HepG2 (cell line): ENCODE measurements around the gene ID3. TPM values are rescaled to one million over a fixed set of nuclear protein-coding genes. Genes with fewer than 3 reads are reported as not detected.

Source experiments
- HNF4A ChIP-seq: sonication (generic); formaldehyde crosslinking; IDR thresholded peaks from 2 replicates; pipeline ENCODE4 v1.4.0; 2020; ENCODE audit warnings: missing genetic modification reagents
- MBNL3 ChIP-seq: fragments of 250-450 bp; sonication (Bioruptor Pico); conservative IDR thresholded peaks from 2 replicates; pipeline ENCODE4 v1.8.0; 2022; ENCODE audit warnings: mild to moderate bottlenecking, inconsistent platforms
- MTA3 ChIP-seq: sonication (generic); formaldehyde crosslinking; IDR thresholded peaks from 2 replicates; pipeline ENCODE4 v1.4.0; 2020; ENCODE audit warnings: missing genetic modification reagents
- PAXIP1 ChIP-seq: sonication (generic); formaldehyde crosslinking; conservative IDR thresholded peaks from 2 replicates; pipeline ENCODE4 v1.4.0; 2020; ENCODE audit warnings: mild to moderate bottlenecking, missing genetic modification reagents, moderate library complexity
- PBX3 ChIP-seq: sonication (generic); formaldehyde crosslinking; IDR thresholded peaks from 2 replicates; pipeline ENCODE4 v1.8.1; 2023; ENCODE audit warnings: missing genetic modification reagents, inconsistent platforms, borderline replicate concordance
- POGZ ChIP-seq: sonication (generic); formaldehyde crosslinking; IDR thresholded peaks from 2 replicates; pipeline ENCODE4 v1.4.0; 2020; ENCODE audit warnings: mild to moderate bottlenecking, missing genetic modification reagents
- SATB2 ChIP-seq: sonication (generic); formaldehyde crosslinking; IDR thresholded peaks from 2 replicates; pipeline ENCODE4 v1.5.0; 2020; ENCODE audit warnings: missing genetic modification reagents
- SMARCE1 ChIP-seq: fragments of 450-650 bp; IDR thresholded peaks from 2 replicates; pipeline ENCODE4 v1.6.1; 2017; ENCODE audit warnings: borderline replicate concordance
- SNAPC2 ChIP-seq: sonication (generic); formaldehyde crosslinking; IDR thresholded peaks from 2 replicates; pipeline ENCODE4 v1.8.1; 2022; ENCODE audit warnings: mild to moderate bottlenecking, missing genetic modification reagents
- SUZ12 ChIP-seq: fragments of 150-350 bp; IDR thresholded peaks from 2 replicates; pipeline ENCODE4 v1.6.1; 2014; ENCODE audit warnings: low read depth, low read length
- SYNCRIP ChIP-seq: fragments of 200-400 bp; formaldehyde crosslinking; IDR thresholded peaks from 2 replicates; pipeline ENCODE4 v1.6.1; 2018; ENCODE audit warnings: mild to moderate bottlenecking, low read depth, low read length; ENCODE audit not compliant: insufficient read depth
- THAP11 ChIP-seq: IDR thresholded peaks from 2 replicates; pipeline ENCODE4 v1.6.1; 2016; ENCODE audit warnings: missing biosample characterization, missing genetic modification reagents
- THRA ChIP-seq: sonication (generic); formaldehyde crosslinking; IDR thresholded peaks from 2 replicates; pipeline ENCODE4 v1.4.0; 2020; ENCODE audit warnings: missing genetic modification reagents, borderline replicate concordance
- TOE1 ChIP-seq: sonication (generic); formaldehyde crosslinking; IDR thresholded peaks from 2 replicates; pipeline ENCODE4 v1.4.0; 2020; ENCODE audit warnings: mild to moderate bottlenecking, missing genetic modification reagents
- ZBTB39 ChIP-seq: sonication (generic); formaldehyde crosslinking; IDR thresholded peaks from 2 replicates; pipeline ENCODE4 v1.5.0; 2020; ENCODE audit warnings: missing genetic modification reagents
- ZHX1 ChIP-seq: sonication (generic); formaldehyde crosslinking; IDR thresholded peaks from 2 replicates; pipeline ENCODE4 v1.8.1; 2022; ENCODE audit warnings: low read depth, mild to moderate bottlenecking, missing genetic modification reagents
- ZNF446 ChIP-seq: sonication (generic); formaldehyde crosslinking; IDR thresholded peaks from 2 replicates; pipeline ENCODE4 v1.5.0; 2020; ENCODE audit warnings: mild to moderate bottlenecking, missing genetic modification reagents
- ZNF777 ChIP-seq: sonication (generic); formaldehyde crosslinking; IDR thresholded peaks from 2 replicates; pipeline ENCODE4 v1.4.0; 2020; ENCODE audit warnings: missing genetic modification reagents
- ZNF780A ChIP-seq: sonication (generic); formaldehyde crosslinking; IDR thresholded peaks from 2 replicates; pipeline ENCODE4 v1.8.0; 2022; ENCODE audit warnings: mild to moderate bottlenecking, missing genetic modification reagents, moderate library complexity
- polyA plus RNA-seq, 8 experiments: library from polyadenylated mRNA; depleted of rRNA in 3 of 8; stranded (reverse) in 7 of 8; unstranded in 1 of 8; fragments of >200 nt; fragmentation: Illumina TruSeq in 4 of 8; extraction: Trizol in 4 of 8; gene quantifications; 2 replicates each; pipeline versions ENCODE4 v1.2.1 to v1.2.3, GENCODE V29; 2011 to 2016; ENCODE audit warnings: low read depth in 4 of 8, missing spikeins in 1 of 8, mixed read lengths in 1 of 8; ENCODE audit not compliant: insufficient read depth in 1 of 8
- total RNA-seq, 5 experiments: library from RNA; depleted of rRNA; stranded (reverse); fragments of >200 nt; fragmentation: Illumina TruSeq; extraction: Trizol; gene quantifications; 2 replicates each; pipeline ENCODE4 v1.2.3, GENCODE V29; 2016; ENCODE audit warnings: low read depth in 1 of 5

Gene ID3
- total and polyA plus RNA-seq, 2 of the 13 experiments (the other 11 are each of a cell fraction or from before 2014, with no cell fraction given), result 64.8 to 115 TPM

GRCh38 chr1:23555986-23556634 lies 3.2 kb downstream of the ID3 start (continued):
- TF ChIP-seq ZHX1 (CRISPR knock-in tag), result no peak
- TF ChIP-seq THRA (CRISPR knock-in tag), result no peak
- no peak for TF ChIP-seq SATB2
- TF ChIP-seq ZNF777 (CRISPR knock-in tag), result no peak
- 0 out of 2 replicates have a peak, but pooled peaks have one; percentile 64 for TF ChIP-seq SNAPC2 (CRISPR knock-in tag)
- no peak for TF ChIP-seq SYNCRIP
- no peak for TF ChIP-seq THAP11 (CRISPR knock-in tag)
- no peak for TF ChIP-seq MTA3 (CRISPR knock-in tag)
- TF ChIP-seq HNF4A (CRISPR knock-in tag), result no peak
- TF ChIP-seq TOE1 (CRISPR knock-in tag), result no peak
- TF ChIP-seq SUZ12, result no peak
- TF ChIP-seq SMARCE1, result no peak
- no peak for TF ChIP-seq ZNF446 (CRISPR knock-in tag)
- TF ChIP-seq PBX3 (CRISPR knock-in tag), result no peak
- TF ChIP-seq PAXIP1 (CRISPR knock-in tag), result 0 out of 2 replicates have a peak, but pooled peaks have one; percentile 9
- no peak for TF ChIP-seq POGZ
- TF ChIP-seq ZNF780A (CRISPR knock-in tag), result no peak
- no peak for TF ChIP-seq ZBTB39
- TF ChIP-seq MBNL3 (CRISPR knock-in tag), result no peak
